Endometrial microvascular endothelial cells (primary cell): ENCODE data around the gene TBC1D10A. TPM values are rescaled to one million over a fixed set of nuclear protein-coding genes. Genes with fewer than 3 reads are reported as not detected.

Experiments
- in situ Hi-C: cut with HindIII; loops from 2 replicates; pipeline ENCODE4 v1.10.0; 2017; ENCODE audit warnings: low sequenced_read_pairs, low pct_unique_long_range_greater_than_20kb; ENCODE audit errors: inconsistent ontology term
- total RNA-seq: library from RNA; depleted of rRNA; stranded (reverse); fragments of >200 nt; gene quantifications from one replicate; pipeline ENCODE4 v1.2.3, GENCODE V29; 2015; ENCODE audit errors: inconsistent ontology term

The TBC1D10A gene, protein sequence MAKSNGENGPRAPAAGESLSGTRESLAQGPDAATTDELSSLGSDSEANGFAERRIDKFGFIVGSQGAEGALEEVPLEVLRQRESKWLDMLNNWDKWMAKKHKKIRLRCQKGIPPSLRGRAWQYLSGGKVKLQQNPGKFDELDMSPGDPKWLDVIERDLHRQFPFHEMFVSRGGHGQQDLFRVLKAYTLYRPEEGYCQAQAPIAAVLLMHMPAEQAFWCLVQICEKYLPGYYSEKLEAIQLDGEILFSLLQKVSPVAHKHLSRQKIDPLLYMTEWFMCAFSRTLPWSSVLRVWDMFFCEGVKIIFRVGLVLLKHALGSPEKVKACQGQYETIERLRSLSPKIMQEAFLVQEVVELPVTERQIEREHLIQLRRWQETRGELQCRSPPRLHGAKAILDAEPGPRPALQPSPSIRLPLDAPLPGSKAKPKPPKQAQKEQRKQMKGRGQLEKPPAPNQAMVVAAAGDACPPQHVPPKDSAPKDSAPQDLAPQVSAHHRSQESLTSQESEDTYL
- 12.1 TPM for total RNA-seq

GRCh38 chr22:30326706-30327362, at the start of gene TBC1D10A:
TSS of gene TBC1D10A (minus strand) at chr22:30326941. CDS start at chr22:30326881, 60 bp downstream.
- in situ Hi-C loops: no loop called here

DNA sequence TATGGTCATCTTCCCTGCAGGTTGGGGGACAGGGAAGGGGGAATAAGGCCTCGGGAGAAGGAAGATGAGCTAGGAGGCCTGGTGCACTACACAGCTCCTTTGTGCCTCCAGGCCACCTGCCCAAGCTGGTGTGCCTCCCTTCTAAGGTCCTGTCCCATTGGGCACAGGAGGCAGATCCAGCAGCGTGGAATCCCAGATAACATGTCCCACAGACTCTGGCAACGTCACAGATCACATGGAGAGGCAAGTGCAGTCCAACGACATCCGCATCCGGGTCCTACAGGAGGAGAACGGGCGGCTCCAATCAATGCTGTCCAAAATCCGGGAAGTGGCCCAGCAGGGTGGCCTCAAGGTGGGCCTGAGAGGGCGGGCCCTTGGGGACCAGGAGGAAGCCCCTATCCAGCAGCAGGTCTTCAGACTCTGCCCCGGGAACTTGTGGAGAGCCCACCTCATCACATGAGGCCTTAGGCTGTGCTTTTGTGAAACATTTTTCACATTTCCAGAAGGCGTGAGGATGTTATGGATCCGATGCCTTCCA, 48.6 kb upstream of the TBC1D10A start:
- in situ Hi-C loops: no loop called here

- in situ Hi-C loops: no loop called here
These were observed 46.9 kb upstream of the TBC1D10A start for GRCh38 chr22:30373331-30374325.

DNA sequence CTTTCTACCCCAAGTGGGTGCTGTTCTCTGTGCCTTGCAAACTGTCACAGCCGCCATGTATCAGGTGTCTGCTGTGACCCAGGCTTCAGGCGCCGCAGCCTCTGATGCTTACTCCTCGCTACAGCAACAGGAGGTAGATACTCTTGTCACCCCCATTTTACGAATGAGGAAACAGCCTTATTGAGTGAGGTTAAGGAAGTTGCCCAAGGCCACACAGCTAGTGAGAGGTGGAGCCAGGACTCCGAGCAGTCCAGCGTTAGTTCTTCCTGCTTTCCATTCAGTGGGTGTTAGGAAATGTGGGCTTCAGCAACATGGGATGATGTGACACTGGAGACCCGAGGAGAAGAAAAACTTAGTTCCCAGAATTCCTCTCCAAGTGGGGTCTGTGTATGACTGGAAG, 46.2 kb upstream of the TBC1D10A start:
- in situ Hi-C loops: no loop called here

DNA sequence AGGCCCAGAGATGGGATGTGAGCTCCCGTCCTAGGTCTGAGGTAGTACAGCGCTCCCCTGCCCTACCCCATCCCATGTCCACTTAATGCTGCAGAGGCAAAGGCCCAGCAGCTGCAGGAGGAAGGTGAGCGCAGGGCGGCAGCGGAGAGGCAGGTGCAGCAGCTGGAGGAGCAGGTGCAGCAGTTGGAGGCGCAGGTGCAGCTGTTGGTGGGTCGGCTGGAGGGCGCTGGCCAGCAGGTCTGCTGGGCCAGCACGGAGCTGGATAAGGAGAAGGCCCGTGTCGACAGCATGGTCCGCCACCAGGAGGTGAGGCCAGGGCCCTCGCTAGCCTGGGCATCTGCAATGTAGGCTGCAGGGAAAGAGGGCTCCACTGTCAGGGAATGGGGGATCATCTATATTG, 45.2 kb upstream of the TBC1D10A start:
- in situ Hi-C loops: no loop called here

DNA sequence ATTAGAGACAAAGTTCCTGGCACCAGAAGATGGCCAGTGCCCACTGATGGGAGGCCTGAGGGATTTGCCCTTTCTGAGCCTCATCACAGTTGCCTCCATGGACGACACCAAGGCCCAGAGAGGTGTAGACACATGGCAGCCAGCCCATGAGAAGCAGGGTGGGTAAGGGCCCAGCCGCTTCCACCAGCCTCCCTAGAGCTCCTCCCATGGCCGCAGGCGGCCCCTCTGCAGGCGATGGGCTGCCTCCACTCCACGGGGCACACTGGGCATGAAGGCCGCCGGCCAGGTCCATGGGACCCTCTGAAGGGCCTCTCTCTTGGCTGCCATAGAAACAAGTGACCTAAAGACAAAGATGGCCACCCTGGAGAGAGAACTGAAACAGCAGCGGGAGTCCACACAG, 44.6 kb upstream of the TBC1D10A start:
- in situ Hi-C loops: no loop called here

DNA sequence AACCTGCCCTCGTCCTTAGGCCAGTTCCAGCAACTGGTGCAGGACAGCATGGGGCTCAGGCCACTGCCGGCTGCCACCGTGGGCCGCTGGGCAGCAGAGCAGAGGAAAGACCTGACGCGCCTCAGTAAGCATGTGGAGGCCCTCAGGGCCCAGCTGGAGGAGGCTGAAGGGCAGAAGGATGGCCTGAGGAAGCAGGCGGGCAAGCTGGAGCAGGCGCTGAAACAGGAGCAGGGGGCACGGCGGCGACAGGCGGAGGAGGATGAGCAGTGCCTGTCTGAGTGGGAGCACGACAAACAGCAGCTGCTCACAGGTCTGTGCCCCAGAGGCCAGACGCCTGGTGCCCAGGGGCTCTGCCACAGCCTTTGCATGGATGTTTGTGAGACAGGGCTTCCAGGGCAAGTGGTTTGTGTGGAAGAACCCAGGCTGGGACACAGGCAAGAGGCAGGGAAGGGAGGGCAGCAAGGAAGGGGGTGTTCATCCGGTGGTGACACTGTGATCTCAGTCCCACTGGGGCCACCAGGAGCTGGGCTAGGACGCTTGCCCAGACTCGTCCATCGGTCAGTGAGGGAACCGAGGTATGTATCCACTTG, 44.0 kb upstream of the TBC1D10A start:
- in situ Hi-C loops: no loop called here

- in situ Hi-C loops: no loop called here
These were observed 41.7 kb upstream of the TBC1D10A start for GRCh38 chr22:30368420-30368819.

- in situ Hi-C loops: no loop called here
These were observed 39.1 kb upstream of the TBC1D10A start for GRCh38 chr22:30365891-30366290.

GRCh38 chr22:30362651-30363281, 36.0 kb upstream of the TBC1D10A start:
- in situ Hi-C loops: no loop called here

GRCh38 chr22:30361916-30362650, 35.3 kb upstream of the TBC1D10A start:
- in situ Hi-C loops: no loop called here

- in situ Hi-C loops: no loop called here
These were observed 31.8 kb upstream of the TBC1D10A start for GRCh38 chr22:30358541-30358940.

GRCh38 chr22:30357650-30358215, 31.0 kb upstream of the TBC1D10A start:
- in situ Hi-C loops: no loop called here

DNA sequence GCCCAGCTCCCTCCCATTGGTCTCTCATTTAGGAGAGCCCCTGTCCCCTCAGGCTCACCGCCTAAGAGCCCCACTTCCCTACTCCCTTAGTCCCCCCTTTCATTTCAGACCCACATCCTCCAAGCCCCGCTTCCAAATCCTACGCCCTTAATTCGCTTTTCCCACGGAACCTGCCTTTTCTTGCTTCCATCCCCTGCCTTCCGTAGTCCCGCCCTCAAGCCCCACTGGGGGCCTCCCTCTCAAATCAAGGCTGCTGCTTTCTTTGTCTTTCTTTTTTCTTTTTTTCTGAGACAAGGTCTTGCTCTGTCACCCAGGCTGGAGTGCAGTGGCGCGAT, 30.5 kb upstream of the TBC1D10A start:
- in situ Hi-C loops: no loop called here

- in situ Hi-C loops: no loop called here
These were observed 29.9 kb upstream of the TBC1D10A start, which contains the start of the genes CCDC157 and SF3A1 for GRCh38 chr22:30356449-30357235. TSS of gene CCDC157 (plus strand) at chr22:30357007. CDS start at chr22:30366001, 8,994 bp downstream. TSS of gene SF3A1 (minus strand) at chr22:30356894. CDS start at chr22:30356792, 102 bp downstream.

DNA sequence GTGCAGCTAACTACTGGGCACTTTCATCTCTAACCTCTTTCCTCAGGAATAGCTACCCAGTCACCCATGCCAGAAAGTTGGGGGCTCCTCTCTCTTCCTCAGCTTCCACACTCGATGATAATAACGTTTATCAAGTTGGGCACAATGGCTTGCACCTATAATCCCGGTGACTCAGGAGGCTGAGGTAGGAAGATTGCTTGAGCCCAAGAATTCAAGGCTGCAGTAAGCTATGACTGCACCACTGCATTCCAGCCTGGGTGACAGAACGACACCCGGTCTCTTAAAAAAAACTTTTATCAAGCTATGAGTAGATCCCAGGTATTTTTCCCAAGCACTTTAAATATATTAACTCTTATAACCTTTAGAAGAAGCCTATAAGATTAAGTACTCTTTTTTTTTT, 27.9 kb upstream of the TBC1D10A start:
- in situ Hi-C loops: no loop called here
